Stimulated activated CD8-positive, alpha-beta memory T cell treated with anti-CD3 and anti-CD28 coated beads, Interleukin-7, amount 100 ng/mL, for 24 hours (primary cell): ENCODE results near the gene SLC6A17.

ENCODE experiments used
- DNase-seq: peaks from one replicate; pipeline ENCODE4 v3.0.0-alpha.2; 2020; ENCODE audit warnings: low read depth

SLC6A17 gene

DNA sequence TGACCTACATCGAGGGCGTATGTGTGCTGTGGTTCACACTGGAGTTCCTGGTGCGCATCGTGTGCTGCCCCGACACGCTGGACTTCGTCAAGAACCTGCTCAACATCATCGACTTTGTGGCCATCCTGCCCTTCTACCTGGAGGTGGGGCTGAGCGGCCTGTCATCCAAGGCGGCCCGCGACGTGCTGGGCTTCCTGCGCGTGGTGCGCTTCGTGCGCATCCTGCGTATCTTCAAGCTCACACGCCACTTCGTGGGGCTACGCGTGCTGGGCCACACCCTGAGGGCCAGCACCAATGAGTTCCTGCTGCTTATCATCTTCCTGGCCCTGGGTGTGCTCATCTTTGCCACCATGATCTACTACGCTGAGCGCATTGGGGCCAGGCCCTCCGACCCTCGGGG, 72.8 kb downstream of the SLC6A17 start:
- DNase-seq: no peak

DNA sequence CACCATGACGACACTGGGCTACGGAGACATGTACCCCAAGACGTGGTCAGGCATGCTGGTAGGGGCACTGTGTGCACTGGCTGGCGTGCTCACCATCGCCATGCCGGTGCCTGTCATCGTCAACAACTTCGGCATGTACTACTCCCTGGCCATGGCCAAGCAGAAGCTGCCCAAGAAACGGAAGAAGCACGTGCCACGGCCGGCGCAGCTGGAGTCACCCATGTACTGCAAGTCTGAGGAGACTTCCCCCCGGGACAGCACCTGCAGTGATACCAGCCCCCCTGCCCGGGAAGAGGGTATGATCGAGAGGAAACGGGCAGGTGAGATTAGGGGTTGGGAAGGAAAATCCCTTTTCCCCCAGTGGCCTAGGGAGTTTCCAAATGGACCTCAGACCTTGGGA, 73.3 kb downstream of the SLC6A17 start:
- DNase-seq: no peak

DNA sequence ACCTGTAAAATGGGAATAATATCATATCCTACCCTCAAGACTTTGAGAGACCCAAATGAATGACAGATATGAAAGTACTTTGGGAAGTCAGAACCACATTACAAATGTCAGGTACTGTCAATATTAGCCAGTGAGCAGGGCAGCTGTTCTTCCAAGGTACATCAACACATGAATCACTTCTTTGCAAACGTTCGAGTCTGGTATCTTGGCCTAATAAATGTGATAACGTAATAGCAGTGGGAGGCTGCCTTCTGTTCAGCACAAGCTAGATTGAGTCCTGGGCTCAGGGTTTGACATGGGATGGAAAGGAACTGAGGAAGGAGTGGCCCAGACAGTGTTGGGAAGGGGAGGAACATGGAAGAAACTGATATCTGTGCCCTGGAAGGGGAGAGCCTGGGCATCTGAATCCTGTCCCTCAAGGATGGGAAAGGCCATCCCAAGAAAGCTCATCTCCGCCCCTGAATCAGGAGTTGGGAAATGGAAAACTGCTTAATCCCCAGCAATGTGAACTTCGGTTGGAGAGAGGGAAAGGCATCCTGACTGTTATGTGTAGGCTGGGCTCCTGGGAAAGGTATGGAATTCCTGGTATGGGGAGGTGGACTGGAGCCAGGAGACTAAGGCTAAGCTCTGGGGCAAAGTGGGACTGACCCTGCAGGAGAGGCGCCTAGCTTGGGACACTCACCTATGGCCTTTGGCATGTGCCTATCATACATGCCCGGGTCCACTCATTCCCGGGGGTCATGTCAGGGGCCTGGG, 74.1 kb downstream of the SLC6A17 start:
- no peak for DNase-seq

DNA sequence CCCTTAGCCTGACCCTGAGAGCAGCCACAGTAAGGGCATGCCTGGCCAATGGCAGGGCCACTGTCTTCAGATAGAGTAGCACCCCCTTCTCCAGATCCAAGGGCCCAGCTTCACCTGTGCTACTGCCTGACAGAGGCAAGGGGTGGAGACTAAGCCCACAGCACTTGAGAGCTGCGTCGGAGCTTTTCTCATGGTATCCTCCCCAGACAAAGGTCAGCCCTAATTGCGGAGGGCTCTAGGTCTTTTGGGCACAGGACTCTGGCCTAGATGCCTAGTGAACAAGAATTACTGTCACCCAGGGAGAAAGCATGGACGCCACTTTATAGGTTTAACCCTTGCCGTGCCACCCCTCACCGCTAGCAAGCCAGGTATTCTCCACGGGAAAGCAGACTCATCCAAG, 74.9 kb downstream of the SLC6A17 start:
- no peak for DNase-seq

DNA sequence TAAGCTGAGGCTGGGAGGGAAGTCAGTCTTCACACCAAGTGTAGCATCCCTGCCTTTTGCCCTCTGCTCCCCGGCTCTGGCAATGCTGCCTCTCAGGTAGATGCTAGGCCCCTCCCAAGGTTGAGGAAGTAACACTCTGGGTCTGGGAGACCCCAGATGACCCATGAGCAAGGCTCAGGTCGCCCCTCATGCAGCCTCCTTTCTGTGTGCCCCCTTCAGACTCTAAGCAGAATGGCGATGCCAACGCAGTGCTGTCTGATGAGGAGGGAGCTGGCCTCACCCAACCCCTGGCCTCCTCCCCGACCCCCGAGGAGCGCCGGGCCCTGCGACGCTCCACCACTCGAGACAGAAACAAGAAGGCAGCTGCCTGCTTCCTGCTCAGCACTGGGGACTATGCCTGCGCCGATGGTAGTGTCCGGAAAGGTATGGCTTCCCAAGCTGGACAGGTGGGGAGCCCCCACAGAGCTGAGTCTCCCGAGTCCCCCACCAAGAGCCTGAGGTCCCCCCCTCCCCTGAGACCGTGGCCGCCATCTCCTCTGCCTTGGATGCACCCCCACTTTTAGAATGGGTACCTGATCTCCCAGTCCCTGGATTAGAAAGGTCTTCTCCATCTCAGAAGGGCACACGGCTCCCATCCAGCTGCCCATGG, 75.6 kb downstream of the SLC6A17 start:
- DNase-seq: no peak

DNA sequence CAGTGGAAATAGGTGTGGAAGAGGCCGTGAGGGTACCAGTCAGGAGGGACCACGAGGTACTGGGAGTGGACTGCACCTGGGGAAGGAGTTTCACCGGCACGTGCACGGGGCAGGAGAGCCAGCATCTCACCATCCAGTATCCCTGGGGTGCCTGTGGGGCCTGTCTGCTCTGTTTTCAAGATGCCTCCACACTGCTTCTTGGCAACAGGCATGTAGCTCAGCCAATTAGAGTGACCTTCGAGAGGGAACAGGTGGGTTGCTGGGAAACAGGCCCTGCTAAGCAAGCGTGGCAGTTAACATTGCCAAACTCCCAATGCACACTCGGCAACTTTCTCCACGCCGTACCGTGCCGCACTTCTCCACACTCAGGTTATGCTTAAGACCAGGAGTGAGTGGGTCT, 77.5 kb downstream of the SLC6A17 start:
- no peak for DNase-seq

DNA sequence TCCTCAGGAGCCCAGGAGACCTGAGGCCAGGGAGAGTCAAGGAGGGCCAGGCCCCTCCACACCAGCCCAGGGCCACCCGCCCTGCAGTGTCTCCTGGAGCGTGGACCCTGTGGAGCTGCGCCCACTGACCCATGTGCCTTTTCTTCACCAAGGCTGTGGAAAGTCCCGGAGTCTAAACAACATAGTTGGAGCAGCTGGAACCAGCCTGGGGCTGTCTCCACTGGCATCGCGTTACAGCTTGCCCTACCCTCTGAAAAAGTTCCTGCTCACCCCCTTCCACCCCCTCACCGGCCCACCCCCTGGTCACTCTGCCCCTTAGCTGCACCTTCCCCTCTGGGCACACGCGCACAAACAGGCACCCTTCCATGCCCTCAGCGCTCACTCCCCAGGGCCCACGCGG, 78.1 kb downstream of the SLC6A17 start:
- no peak for DNase-seq

DNA sequence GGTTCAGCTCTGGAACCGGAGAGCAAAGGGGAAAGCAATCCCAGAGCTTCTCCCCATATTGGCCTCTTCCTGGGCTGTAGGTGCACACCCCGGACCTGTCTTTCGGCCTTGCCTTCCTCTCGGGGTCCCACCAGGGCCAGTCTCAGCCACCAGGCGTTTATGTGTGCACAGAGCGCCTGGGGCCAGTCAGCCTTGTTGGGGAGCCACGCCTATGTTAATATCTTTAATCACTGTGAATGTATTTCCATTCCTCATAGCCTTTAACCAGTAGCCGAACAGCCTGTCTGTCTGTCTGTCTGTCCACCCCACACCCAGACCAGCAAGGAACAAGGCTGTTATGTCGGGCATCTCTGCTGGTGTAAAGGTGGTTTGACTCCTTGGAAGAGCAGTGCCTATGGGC, 78.6 kb downstream of the SLC6A17 start:
- DNase-seq: no peak

DNA sequence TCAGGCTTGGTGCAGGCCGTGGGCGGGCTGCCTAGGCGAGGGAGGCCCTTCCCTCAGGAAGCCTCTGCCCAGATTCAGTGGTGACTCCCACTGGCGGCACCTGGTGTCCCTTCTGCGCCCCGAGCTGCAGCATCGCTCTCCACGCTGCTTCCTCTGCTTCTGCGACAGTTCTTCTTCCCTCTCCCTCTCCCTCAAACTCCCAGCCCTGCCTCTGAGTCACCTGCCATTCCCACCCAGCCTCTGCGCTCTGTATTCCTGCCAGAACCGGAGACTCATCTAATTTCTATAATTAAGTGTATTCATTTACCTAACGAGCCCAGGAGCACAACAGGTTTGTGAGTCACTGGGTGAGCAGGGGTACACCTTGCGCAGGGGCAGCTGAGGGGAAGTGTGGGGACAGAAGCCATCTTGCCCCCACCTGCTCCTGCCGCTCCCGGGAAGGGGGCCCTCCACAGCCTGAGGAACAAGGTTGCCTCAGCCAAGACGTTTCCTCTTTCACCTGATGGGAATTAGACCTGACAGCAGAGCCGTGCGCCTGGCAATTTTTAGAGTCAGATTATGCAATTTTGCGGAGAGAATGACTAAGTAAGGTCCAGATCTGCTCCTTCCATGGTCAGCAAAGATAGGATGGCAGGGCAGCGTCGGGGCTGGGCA, 79.2 kb downstream of the SLC6A17 start:
- no peak for DNase-seq

DNA sequence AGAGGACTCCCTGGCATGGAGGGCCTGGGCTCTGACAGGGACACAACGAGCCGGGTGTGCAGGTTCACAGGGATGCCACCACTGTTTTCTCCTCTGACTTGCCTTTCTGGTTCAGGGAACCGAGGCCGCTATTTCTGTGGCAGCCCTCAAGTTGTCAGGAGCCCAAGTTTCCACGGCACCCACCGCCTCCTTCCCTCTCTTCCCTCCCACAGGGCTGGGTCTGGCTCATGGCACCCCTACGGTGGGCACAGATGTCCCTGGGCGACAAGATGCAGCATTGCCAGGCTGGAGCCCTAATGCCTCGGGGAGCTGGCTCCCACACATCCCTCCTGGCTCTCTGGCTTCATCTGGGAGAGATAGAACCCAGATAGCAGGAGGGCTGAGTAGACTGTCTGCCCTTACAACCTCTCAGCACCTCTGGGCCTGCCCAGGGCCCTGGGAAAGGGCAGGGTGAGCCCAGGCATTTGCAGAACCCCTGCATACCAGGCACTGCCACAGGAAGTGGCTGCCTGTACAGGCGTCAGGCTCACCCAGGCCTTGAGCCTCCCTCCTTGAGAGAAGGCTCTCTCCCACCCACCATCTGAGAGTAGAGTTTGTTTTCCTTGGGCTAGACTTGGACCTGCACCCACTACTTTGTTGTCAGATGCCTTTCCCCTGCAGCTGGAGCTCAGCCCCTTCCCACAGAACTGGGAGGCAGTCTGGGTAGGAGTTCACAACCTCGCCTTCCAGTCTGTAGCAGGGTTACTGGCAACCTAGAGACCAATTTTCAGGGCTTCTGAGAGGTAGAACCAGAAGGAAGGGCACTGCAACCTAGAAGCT, 80.3 kb downstream of the SLC6A17 start:
- DNase-seq: no peak

DNA sequence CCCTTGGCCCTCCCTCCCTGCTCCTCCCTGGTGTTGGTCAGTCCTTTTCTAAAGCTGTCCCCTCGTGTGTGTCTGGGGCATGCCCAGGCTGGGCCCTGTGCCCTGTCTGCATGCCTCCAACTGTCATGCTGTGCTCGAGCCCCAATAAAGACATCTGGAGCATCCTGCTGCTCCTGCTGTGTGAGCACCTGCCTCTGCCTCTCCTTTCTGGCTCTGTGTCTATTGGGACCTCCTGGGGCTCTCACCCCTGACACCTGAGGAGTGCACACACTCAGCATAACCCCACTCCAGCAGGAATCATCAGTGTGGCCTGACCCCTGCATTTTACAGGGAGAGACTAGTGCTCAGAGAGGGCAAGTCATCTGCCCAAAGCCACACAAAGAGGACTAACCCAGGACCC, 83.6 kb downstream of the SLC6A17 start:
- DNase-seq: no peak

DNA sequence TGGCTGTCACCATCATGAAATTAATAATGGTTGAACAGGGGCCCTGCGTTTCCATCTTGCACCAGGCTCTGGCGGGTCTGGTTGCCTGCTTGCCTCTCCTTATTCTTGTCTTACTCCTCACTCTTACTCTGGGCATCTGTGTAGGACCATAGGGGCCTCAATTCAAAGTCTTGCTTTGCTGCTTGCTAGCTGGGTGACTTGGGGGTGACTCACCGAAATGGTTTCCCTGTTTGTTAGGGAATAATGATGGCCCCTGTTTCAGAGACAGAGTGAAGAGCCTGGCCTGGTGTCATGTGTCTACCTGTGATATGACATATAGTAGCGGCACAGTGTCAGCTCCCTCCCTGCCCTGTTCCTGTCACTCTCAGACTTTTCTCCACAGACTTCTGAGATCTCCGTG, 84.4 kb downstream of the SLC6A17 start:
- DNase-seq: no peak

DNA sequence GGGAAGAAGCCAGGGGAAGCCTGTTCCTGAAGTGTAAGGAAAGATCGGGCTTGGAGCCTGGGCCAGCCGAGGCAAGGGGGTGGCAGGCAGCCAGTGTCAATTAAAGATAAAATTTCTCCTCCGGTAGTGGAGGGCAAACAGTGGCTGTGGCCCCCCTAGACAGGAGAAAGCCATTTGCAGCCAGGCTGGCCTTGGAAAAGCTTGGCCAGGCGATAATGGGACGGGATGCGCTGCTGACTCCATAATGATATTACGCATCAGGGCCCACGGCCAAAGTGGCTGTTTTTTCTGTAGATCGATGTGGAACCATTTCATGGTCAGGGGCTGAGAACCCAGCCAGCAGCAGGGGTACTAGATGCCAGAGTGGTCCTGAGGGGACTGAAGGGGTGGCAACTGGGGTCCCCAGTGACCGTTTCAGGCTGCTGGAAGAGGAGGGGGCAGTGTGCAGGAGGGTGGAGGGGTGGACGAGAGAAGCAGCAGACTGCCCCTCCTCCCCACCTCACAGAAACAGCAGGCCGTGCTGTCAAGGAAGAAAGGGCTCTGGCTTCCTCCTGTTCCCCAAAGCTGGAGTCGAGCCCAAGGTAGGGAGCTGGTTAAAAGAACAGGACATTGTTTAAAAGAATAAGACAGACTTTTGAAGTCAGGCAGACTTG, 85.0 kb downstream of the SLC6A17 start:
- DNase-seq: no peak

DNA sequence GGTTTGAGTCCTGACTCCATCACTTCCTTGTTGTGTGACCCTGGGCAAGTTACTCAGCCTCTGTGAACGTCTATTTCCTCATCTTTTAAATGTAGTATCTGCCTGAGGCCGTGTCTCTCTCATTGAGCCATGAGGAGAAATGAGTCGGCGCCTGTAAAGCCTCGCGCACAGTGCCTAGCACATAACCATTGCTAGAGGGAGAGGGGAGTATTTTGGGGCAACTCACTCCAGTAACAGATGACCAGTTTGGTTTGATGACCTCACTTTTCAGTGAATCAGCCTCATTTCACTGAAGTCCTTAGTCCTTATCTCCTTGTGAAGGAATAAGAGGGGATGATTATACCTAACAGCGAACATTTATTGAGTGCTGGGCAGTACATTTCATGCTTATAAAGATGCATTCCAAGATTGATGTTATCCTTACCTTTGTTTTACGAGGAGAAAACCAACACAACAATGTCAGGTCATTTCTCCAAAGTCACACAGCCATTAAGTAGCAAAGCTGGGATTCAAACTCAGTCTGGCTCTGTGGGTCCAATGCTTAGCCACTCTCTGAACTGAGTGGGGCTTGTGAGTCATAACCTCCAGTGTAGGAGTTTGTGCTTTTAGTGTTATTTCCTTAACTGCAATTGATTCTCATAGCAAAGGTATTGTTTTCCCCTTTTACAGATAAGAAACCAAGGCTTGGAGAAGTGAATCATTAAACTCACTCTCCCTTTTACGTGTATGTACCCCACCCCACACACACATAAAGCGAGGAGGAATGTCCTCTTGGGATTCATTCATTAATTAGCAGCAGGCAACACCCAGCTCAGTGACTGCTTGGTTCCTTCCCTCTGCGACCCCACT, 85.8 kb downstream of the SLC6A17 start:
- no peak for DNase-seq

DNA sequence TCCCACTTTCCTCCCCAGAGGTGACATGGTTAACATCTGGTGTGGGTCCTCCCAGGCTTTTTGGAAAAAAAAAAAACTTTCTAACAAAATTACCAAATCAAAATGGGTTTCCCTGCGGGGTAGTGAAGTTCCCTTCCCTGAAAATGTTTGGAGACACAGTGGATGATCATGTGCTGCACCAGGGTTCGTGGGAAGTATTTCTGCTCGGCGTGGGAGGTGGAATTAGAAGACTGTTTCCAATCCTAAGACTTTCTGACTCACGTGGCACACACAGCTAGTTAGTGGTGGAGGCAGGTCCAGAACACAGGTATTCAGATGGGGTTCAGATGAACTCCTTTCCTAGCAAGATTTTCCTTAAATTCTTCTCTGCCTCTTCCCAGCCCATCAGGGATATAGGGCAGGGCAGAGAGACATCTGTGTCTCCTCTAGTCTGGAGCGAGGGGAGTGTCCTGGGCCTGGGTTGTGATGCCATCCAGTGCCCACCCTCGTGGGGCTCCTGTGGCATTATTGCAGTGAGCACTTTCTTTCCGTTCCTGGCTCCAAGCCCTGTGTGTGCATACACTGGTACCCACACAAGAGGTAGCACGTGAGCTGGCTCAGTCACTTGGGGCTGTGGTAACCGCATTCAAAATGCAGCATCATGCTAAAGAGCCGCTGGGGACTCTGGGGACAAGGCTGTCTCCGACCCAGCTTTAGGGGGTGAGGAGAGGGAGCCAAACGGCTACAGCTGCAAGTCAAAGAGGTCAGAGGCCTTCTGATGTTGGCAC, 87.3 kb downstream of the SLC6A17 start:
- DNase-seq: no peak

DNA sequence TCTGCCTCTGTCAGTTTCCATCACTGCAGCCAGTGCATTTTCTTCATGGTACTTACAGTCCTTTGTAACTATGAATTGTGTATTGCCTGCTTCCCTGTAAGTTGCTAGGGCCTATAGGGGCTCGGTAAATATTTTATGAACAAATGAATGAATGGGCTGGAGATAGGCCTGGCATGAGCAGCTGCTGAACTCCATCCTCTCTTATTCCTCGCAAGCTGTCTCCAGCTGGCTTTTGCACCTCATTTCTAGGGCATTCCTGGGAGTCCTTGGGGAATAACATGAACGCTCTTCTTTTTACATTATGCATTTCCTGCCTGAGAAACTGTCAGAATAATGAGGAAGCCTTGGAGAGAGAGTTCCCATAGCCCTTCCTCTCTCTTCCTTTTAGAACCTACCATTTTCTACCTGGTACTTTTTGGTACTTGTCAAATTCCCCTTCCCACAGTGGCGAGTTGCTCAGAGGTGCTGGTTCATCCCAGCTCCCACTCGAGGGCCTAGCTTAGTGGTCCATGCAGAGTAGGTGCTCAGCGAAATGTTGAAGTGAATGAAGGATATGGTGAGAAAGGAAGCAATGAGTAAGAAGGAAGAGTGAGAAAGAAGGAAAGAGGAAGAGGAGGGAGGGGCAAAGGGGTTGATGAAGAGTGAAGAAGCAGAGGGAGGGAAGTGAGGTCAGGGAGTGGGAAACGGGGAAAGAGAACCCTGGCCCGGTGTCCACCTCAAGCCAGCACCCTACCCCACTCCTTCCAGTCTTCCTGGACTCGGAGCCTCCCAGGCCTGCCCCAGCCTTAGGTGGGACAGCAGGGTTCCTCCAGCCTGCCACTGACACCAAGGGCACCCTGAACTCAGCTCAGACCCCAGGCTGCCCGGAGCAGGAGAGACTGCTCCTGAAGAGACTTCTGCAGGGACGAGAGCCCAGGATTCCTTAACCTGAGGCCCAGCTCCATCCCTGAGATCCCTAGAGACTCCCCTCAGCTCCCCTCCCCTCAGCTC, 89.4 kb downstream of the SLC6A17 start:
- DNase-seq: no peak

DNA sequence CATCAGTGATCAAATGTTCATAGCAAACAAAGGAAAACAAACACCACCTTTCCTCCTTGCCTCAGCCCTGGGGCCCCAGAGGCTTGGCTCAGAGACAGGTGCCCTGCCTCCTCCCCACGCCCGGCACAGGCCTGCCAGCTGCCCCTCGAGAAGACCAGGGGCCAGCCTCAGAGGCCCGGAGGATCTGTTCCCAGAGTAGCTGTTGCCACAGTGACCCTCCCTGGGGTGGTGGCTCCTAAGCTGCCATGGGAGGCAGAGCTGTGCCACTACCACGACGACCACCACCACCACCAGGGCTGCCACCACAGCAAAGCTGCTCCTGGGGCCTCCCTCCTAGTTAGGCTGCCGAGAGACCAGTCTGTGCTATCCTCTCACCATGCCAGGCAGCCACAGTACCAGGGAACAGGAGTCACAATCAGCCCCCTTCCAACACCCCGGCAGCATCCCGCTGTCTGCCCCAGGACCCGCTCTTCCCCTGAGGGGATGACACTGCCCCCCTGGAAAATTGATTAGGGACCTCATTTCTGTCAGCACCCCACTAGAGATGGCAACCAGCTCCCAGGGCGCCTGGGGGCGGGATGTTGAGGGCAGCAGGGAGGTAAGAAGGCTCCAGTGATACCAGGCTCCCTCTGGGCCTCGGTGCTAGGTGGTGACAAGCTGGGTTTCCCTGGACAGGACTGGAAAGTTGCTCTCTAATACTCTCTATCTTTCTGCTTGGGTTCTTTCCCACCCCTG, 90.3 kb downstream of the SLC6A17 start:
- no peak for DNase-seq

DNA sequence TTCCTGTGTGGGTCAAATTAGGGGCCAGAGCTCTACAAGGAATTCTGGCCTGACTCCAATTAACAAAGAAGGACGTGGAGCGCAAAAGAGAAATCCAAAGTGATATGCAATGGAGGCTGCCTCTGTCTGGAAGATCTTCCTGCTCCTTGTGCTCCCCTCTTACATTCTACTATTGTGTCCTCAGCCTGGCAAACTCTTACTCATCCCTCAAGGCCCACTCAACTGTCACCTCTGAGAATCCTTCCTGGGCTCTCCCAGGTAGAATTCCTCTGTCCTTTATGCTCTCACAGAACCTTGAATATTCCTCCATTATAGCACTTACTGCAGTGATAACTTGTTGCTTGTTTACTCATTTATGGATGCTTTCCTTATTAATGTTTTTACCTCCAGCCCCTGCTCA, 91.2 kb downstream of the SLC6A17 start:
- DNase-seq: no peak
